GM18951 (cell line): ENCODE measurements around the gene RDH14.
A peak's percentile ranks its signal among the peaks of the same experiment; 100 is the strongest.

ENCODE experiments used
- POLR2A ChIP-seq: IDR thresholded peaks from 4 replicates; pipeline ENCODE4 v1.6.1; 2011; ENCODE audit warnings: mild to moderate bottlenecking; ENCODE audit not compliant: insufficient read length, insufficient read depth; ENCODE audit errors: extremely low read depth
- in situ Hi-C: fragments of 300-500 bp; cut with MboI; formaldehyde crosslinking; loops from one replicate; pipeline ENCODE4 v1.12.0; 2022; ENCODE audit warnings: low sequenced_read_pairs, mixed read lengths, inconsistent platforms; ENCODE audit not compliant: unreplicated experiment

The RDH14 gene

DNA sequence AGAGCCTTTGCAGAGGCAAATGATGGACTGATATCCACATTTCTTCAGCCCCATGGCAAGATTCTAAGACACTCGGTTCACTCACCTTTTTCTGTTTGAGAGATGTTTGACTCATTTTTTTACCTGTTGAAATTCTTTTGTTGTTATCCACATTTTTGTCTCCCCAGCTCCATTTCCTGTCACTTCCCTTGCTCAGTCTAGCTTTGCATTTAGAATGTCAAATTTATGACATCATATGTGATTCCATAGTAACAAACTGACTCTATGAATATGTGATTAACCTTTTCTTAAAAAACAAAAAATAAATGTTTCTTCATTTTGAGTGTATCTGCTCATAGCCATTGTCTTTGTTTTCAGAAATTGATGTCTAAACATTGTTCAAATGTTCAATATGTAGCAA is 28.9 kb upstream of the RDH14 start, which contains the start of gene NT5C1B:
Gene NT5C1B (minus strand): TSS at position 216 of the 400 bp plus-strand sequence. CDS start 101 bp downstream, at position 115.
- TF ChIP-seq POLR2A = no peak
- in situ Hi-C loops = no loop called here

DNA sequence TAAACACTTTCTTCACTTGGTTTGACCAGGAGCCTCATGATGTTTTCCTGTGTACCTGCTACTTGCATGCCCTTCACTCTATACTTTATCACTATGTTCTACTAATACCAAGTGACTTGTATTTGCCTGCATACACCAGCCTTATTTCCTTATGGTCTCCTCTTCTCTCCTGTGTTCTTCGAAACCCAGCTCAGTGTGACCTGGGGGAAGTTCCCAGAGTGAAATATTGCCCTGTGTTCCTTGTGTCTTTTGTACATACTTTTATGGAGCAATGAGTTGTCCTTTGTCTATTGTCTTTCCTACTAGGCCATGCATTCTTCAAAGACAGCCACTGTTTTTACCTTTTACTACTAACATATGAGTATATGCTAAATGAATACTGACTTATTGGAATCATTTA is 28.3 kb upstream of the RDH14 start:
- in situ Hi-C loops = no loop called here
- no peak for TF ChIP-seq POLR2A

DNA sequence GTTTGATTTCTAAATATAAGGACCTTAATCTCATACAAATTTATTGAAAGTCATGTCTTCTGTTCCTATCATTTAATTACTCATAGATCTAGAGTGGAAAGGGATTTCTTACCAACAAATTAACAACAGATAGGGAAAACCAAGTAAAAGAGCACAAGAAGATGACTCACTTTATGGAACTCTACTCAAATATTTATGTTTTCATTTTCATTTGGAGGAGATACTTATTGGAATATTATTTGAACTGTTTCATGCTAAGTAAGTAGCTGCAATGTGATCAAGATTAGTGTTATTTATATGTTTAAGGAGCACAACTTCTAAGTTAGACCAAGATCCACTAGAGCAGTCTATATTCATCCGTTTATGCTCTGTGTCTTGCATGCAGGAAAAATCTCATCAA is 27.6 kb upstream of the RDH14 start:
- in situ Hi-C loops = no loop called here
- no peak for TF ChIP-seq POLR2A

DNA sequence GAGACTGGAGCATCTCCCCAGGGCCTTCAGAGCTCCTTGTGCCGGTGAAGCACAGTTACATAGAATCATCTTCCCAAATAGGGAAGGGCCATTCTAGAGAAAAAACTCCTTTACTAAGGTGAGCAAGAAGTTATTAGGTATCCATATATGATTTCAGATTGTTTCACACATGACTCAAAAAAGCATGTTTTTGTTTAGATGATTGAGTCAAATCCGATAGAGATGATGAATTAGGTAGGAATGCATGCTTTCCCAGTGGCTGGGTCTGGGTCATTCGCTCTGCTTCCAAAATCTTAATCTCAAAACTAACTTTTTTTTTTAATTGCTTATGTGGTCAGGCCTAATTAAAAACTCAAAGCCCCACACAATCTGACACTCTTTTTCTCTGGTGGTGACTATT is 25.1 kb upstream of the RDH14 start:
- no peak for TF ChIP-seq POLR2A
- in situ Hi-C loops = no loop called here

DNA sequence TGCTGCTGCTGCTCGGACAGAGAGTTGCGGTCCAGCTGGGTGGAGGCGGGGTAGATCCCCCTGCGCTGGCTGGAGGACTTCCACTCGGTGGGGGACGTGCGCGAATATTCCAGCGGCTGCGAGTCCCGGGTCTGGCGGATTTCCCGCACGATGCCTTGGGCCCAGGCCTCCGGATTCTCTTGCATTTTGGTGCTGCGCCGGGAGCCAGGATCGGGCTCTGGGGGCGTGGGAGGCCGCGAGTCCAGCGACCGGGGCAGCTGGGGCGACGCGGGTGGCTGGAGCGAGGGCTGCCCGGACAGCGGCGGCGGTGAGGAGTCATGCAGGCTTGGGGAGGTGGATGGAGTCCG is 24.1 kb upstream of the RDH14 start:
- no peak for TF ChIP-seq POLR2A
- in situ Hi-C loops = no loop called here

DNA sequence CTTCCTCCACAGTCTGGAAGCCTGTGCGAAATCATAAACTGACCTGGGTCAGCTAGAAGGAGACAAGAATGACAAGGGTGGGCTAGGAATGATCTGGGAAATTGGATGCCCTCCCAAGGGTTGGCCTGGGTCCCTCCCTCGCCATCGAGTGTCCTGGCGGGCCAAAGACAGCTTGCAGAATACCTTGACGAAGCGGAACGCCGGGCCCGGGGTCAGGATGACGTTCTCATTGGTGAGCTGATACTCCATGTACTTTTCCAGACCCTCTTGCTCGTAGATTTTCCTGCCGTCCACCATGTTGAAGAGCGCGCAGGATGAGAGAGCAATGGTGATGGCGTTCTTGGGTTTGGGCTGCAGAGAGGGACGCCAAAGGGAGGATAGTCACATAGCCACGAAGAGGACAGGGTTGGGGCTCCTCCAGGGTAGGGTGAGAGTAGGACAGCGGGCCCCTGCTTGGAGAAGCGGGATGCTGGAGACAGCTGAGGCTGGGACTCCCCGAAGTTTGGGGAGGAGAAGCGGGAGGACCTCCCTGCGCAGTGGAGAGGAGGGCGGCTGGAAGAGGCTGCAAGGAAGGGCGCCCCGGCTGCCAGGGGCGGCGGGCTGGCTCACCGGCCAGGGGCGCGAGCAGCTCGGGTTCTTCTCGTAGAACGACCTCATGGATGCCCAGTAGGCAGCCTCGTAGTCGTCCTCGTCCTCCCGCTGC is 23.6 kb upstream of the RDH14 start:
- in situ Hi-C loops = no loop called here
- no peak for TF ChIP-seq POLR2A

DNA sequence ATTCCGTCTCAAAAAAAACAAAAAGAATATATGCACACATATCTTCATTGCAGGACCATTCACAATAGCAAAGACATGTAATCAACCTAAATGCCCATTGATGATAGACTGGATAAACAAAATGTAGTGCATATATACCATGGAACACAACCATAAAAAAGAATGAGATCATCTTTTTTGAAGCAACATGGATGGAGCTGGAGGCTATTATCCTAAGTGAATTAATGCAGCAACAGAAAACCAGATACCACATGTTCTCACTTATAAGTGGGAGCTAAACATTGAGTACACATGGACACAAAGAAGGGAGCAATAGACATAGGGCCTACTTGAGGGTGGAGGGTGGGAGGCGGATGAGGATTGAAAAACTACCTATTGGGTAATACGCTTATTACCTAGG is 20.2 kb upstream of the RDH14 start:
- in situ Hi-C loops = no loop called here
- no peak for TF ChIP-seq POLR2A

DNA sequence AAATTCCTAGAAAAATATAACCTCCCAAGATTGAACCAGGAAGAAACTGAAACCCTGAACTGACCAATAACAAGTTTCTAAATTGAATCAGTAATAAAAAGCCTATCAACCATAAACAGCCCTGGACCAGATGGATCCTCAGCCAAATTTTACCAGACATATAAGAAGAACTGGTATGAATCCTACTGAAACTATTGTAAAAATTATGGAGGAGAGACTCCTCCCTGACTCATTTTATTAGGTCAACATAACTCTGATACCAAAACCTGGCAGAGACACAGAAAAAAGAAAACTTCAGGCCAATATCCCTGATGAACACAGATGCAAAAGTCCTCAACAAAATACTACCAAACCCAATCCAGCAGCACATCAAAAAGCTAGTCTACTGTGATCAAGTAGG is 17.6 kb upstream of the RDH14 start:
- TF ChIP-seq POLR2A = no peak
- in situ Hi-C loops = no loop called here

DNA sequence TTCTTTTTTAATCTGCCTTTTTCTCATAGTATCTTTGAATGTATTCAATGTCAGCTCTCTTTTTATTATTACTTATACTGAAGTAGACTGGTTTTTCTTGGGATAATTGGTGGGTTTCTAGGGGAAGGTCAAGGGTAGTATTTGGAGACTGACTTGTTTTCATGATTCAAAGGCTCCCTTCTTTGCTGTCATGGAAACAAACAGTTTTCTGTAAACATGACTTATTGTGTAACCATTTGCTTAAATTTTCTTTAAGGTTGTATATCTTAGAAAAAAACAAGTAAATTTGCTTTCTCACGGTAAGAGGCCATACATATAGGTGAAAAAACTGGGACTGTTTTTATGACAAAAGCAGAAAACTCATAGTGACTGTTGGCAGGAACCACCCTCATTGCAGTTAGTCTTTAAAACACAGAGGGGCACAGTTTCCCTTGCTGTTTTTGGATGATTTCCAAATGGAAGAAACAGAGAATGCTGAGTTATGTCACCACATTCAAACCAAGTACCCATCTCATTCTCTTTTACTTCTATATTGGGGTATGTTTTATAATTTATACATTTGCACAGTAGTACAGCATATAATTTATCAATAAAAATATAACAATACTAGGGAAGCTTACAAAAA is 5.8 kb upstream of the RDH14 start:
- in situ Hi-C loops = no loop called here
- no peak for TF ChIP-seq POLR2A

DNA sequence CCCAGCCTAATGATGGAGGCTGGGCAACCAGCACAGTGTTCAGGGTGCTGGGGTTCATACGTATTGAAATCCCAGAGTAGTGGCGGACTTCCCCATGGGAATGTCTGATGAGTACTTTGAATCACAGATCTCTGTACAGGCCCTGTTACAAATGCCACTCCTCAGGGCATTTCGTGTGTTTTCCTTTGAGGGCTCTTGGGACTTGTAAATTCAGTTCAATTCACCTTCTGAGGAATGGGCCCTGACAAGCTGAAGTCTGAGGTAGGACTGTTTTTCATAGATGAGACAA is 288 bp upstream of the RDH14 start:
- TF ChIP-seq POLR2A = peak; percentile 49
- in situ Hi-C loops = no loop called here

DNA sequence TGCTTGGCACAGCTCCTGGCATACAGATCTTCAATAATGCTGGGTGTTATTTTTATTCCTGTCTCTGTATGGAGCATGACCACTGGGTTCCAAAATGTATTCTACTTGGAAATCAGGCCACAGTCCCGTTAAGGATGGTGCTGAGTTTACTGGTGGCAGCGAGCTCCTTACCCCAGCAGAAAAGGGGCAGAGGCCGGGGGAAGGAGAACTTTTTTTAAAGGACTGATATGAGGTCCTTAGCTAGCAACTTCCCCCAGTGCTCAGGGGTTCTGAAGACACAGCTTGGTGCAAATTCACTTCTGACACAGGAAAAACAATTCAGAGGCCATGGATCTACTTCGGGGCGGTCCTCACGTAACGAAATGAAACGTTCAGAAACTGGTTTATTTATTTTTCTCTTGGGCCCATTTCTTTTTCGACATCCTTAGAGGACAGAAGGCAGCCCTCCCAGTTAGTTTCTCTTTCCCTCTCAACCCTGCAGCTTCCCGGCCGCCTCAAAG is 872 bp downstream of the RDH14 start:
- TF ChIP-seq POLR2A = no peak
- in situ Hi-C loops = no loop called here

DNA sequence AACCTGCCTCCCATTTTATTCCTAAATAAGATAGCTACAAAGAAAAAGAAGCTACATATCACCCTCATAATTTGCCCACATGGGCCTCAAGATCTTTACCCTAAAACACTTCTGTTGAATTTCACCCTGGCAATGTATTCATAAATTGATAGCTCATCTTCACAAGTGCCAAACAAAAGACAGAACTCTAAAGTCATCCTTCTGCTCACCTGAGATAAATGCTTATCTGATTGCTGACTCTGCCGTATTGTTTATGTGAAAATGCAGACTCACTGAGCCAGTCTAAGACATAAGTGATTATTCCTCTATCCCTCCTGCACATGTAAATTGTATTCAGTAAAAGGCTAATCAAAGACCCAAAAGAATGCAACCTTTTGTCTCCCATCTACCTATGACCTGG is 2.0 kb downstream of the RDH14 start:
- TF ChIP-seq POLR2A = no peak
- in situ Hi-C loops = no loop called here

DNA sequence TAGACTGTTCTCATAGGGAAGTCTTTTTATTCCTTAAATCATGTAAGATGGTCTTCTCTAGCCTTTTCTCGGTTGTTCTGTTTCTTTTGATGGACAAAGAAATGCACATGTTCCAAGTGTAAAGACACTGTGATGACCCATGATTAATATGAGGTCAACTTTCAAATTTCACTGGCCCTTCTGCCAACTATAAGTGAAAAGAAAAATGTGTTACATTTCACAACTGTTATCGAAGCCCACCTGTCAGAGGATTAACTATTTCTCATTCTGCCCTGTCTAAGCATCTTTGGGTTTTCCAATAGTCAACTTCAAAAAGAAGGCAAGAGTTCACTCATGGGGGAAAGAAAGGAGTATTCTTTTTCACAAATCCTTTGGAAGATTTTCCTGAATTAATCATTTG is 3.3 kb downstream of the RDH14 start:
- in situ Hi-C loops = no loop called here
- no peak for TF ChIP-seq POLR2A

DNA sequence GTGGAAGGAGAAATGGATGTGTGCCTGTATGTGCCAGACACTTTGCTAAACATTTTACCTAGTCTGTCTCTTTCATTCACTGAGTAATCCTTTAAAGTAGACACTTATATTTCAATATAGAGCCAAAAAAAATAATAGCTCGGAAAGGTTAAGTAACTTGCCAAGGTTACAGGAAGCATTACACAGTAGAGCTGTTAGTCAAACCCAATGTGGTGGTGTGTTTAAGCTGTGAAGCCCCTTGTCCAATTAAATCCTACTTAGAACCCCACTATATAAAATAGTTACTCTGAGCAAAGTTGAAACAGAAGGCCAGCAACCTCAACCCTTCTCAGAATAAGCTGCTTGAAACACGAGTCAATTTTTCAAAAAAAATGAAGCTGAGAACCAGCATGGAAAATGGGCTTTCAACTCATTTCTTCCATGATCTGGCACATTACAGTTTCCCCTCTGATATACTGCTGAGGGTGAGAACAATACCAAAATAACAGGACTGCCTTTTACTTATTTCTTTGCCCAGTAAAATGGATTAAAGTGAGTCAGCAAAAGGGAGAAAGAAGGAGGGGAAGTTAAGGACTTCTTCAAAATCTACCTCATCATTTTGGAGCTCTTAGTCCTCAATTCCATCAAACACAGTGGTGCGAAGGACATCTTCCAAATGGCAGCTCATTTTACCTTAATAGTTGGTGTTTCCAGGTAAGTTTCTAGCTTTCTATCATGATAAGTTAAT is 7.9 kb downstream of the RDH14 start:
- in situ Hi-C loops = no loop called here

DNA sequence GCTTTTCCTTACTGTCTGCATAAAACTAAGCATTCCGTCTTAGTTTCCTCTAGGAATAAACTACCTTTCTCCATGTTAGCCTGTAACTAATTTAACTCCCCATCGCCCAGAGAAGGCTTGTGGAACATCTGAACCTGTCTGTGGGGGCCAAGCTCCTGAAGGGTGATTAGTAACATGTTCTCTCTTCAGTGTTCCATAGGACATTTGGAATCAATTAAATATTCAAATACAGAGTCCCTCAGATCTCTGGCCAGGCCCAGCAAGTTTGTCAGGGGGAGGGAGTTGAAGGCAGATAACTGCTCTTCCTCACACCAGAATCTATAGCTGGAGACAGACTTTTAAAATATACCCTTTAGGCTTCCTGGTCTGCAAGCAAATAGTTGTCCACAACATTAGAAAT is 8.8 kb downstream of the RDH14 start:
- in situ Hi-C loops = no loop called here
- no peak for TF ChIP-seq POLR2A

More for the DNA sequence above, 7.9 kb downstream of the RDH14 start:
- TF ChIP-seq POLR2A = no peak
